Glomerular visceral epithelial cell (primary cell): ENCODE results near the gene TMEM161A.

Source experiments
- DNase-seq: peaks from one replicate; pipeline ENCODE4 v3.0.0-alpha.2; 2016; ENCODE audit errors: extremely low spot score

TMEM161A gene

DNA sequence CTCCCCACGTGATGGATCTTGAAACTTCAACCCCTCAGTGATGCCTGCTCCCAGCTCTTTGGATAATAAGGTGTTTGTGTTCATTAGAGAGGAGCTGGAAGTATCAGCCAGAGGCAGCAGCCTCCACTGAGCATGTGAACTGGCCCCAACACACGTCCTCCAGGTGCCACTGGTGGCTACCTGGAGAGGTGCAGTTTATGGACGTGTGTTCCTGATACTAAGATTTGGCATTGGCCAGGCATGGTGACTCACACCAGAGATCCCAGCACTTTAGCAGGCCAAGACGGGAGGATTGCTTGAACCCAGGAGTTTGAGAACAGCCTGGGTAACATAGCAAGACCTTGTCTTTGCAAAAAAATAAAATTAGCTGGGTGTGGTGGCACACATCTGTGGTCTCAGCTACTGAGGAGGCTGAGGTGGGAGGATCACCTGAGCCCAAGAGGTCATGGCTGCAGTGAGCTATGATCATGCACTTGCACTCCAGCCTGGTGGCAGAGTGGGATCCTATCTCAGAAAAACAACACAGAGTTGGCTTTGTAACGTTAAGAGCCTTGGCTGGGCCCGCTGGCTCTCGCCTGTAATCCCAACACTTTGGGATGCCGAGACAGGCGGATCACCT is 40.1 kb downstream of the TMEM161A start:
- DNase-seq: no peak

DNA sequence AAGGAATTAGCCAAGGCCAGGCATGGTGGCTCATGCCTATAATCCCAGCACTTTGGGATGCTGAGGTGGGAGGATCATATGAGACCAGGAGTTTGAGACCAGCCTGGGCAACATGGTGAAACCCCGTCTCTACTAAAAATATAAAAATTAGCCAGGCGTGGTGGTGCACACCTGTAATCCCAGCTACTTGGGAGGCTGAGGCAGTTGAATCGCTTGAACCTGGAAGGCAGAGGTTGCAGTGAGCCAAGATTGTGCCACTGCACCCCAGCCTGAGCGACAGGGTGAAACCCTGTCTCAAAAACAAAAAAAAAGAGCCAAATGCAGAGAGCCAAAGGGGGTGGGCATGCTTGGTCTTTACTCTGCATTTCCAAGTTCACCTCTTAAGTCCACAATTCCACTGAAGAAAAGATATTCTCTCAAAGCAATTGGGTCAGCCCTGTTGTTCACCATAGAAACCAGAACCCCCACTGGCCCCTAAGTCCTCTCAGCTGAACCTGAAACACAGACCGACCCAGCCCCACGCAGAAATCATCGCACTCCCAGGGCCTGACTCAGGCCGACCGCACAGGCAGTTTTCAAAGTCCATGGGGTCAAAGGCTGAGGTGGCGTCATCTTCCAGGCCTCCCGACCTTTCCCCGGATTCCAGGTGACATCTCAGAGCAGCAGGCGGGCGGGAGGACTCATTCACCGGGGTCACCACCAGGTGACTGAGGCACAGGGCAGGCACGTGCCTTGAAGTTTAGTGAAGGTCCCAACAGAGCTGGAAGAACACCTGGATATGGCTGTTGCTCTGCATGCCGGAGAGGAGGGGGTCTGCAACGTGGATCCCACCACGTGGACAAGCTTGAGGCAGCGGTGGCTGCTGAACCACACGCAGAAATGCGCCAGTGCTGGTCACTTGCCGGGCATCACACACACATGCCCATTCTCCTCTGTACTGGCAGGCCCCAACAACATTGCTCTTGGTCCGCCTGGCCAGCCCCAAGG is 41.3 kb downstream of the TMEM161A start:
- DNase-seq: no peak

DNA sequence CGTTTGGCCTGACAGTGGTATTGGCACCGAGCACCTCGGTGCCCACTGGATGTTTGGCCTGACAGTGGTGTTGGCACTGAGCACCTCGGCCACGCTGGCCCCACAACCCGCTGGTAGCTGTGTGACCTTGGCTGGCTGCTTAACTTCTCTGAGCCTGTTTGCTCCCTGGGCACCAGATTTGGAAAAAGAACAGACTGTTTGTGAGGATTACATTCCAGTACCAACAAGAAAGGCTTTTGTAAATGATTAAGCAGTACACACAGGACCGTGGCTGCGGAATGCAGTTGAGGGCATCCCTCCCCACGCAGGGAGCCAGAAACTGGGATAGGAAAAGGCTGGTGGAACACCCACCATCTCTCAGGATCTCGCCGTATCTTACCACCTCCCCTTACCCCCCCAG is 42.6 kb downstream of the TMEM161A start:
- no peak for DNase-seq

DNA sequence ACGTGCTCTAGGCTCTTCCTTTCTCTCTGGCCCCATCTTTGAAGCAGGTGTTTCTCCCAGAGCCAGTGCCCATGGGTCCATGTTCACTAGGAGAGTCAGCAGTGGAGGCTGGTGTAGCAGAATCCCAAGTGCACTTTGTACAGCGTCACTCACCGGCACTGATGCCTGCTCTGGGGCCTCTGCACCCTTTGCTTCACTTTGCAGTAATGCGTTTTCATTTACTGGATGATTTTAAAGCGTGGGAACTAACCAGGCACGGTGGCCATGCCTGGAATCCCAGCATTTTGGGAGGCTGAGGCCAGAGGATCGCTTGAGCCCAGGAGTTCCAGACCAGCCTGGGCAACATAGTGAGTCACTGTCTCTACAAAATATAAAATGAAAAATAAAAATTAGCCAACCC is 43.8 kb downstream of the TMEM161A start:
- DNase-seq: no peak

- no peak for DNase-seq
Measured at GRCh38 chr19:19087676-19088075, 50.6 kb downstream of the TMEM161A start.

DNA sequence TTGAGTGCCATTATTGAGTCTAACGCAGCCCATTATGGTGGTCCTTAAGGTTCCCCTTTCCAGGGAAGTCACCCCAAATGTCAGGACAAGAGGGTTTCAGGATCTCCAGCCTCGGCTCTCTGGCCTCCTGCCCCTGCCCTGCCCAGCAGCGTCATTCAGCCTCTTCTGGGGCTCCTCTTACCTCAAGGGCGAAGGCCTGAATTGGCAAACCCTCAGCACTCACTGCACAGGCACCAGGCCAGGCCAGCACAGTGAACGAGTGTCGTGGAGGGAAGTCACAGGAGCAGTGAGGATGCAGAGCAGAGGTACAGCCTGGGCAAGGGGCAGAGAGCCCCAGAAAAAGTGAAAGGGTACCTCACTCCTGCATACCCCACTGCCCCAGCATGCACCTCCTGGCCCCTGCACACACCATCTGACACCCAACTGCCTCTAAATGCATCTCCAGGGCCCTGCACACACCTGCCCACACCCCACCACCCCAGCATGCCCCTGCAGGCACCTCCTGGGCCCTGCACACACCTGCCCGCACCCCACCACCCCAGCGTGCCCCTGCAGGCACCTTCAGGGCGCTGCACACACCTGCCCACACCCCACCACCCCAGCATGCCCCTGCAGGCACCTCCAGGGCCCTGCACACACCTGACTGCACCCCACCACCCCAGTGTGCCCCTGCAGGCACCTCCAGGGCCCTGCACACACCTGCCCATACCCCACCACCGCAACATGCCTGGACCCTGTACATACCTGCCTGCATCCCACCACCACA is 54.7 kb downstream of the TMEM161A start:
- no peak for DNase-seq

- DNase-seq: no peak
Measured at GRCh38 chr19:19081642-19082151, 56.6 kb downstream of the TMEM161A start.

GRCh38 chr19:19079571-19079970 is 58.7 kb downstream of the TMEM161A start:
- no peak for DNase-seq

- no peak for DNase-seq
Measured at GRCh38 chr19:19078801-19079200, 59.5 kb downstream of the TMEM161A start.

- no peak for DNase-seq
Measured at GRCh38 chr19:19077103-19077502, 61.2 kb downstream of the TMEM161A start.

DNA sequence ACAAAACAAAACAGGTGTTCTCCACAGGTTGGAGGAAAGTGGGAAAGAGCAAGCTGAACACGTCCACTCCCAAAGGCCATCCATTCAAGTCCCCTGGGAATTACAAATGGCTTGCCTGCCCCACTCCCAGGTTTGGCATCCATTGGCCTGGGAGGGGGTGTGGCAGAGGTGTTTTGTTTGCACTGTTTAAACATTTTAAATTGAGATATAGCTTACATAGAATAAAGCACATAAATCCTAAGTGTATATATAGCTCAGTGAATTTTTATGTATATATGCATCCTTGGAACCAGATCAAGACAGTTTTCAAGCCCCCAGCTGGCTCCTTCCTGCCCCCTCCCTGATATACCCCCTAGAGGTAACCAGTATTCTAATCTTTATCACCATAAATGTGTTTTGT is 61.8 kb downstream of the TMEM161A start:
- DNase-seq: no peak

DNA sequence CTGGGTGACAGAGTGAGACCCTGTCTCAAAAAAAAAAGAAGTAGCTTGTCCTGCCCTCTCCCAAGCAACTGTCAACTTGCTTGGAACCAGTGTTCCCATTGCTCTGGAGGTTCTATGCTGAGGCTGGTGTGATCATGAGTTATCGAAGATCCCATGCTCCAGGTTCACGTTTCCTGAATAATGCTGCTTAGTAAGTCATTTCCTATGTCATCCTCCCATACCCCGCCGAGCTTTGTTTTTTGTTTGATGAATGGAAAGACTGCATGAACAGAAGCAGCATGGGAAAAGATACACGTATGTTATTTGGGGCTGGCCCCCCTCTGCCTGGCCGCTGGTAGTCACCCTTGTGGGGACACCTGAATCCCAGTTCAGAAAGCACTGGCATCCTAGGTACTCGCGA is 63.2 kb downstream of the TMEM161A start:
- no peak for DNase-seq

DNA sequence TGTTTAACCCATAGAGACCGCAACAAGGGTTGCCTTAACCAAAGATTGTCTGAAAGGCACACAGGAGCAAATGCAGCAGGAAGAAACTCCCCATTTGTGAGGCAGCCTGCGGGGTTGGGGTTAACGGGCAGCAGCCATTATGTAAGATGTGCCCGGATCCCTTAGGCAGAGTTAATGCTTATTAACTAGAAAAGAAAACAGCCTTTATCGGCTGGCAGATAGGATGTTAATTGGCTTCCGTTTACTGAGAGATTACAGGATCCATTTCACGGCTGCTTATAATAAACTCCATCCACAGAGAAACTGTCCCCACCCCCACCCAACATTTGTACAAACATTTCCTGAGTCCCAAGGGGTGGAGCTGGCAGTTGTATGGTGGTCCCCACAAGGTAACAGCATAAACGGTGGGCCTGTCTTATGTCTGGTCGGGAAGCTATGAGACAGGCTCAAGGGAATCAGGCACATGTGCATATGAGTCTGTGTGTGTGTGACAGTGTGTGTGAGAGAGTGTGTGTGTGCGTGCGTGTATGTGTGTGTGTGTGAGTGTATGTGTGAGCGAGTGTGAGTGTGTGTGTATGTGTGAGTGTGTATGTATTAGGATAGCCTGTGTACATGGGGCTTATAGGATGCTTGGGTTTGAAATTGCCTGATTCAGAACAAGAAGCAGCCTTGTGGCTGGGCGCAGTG is 63.9 kb downstream of the TMEM161A start:
- DNase-seq: no peak

DNA sequence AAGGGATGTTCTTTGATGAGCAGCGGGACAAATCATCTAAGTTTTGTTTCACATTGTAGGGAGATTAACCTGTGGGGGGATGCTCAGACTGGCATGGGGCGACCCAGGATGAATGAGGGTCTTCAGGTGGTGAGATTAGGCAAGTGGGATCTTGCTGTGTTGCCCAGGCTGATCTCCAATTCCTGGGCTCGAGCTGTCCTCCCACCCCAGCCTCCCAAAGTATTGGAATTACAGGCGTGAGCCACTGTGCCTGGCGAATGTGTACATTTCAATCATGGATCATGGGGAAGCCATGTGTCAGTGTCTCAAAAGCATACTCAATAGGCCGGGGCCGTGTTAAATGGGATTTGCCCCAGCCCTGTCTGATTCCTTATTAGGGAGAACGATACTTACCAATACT is 66.4 kb downstream of the TMEM161A start:
- no peak for DNase-seq
